Mucosa of descending colon (tissue), 3 donors: ENCODE results near the gene TCP11L2. TPM values are rescaled to one million over a fixed set of nuclear protein-coding genes. Genes with fewer than 3 reads are reported as not detected.
A peak's percentile ranks its signal among the peaks of the same experiment; 100 is the strongest.

ENCODE experiments used
- ATAC-seq: fragments of 200-7000 bp; cut with Tn5 transposase; one replicate; pipeline ENCODE4 v1.9.1; 2020; ENCODE audit warnings: mild to moderate bottlenecking, moderate library complexity
- DNase-seq, 3 donors: peaks; one replicate each; pipeline ENCODE4 v3.0.0-alpha.2; 2020
- H3K36me3 ChIP-seq: fragments of 200-600 bp; one replicate; pipeline ENCODE4 v1.8.0; 2021; ENCODE audit warnings: low read depth, mild to moderate bottlenecking
- H3K4me1 ChIP-seq: fragments of 200-600 bp; one replicate; pipeline ENCODE4 v1.8.0; 2021; ENCODE audit warnings: low read depth, mild to moderate bottlenecking
- H3K4me3 ChIP-seq: fragments of 200-600 bp; one replicate; pipeline ENCODE4 v1.8.0; 2021; ENCODE audit warnings: mild to moderate bottlenecking
- H3K9me3 ChIP-seq: fragments of 200-600 bp; one replicate; pipeline ENCODE4 v1.8.0; 2021; ENCODE audit warnings: mild to moderate bottlenecking
- intact Hi-C, 2 donors: fragments of 100-400 bp; cut with DNase I in 1 of 2; cut with micrococcal nuclease in 1 of 2; formaldehyde crosslinking; loops; one replicate each; pipeline versions ENCODE4 v1.11.0 to v1.11.1; 2022; cut with DNase I, micrococcal nuclease
- total RNA-seq, 3 donors: library from RNA; stranded (reverse); fragmentation: NEBNext Ultra II Directional in 2 of 3; extraction: Animal tissue kit (Norgen Biotek cat#: 25700) in 2 of 3; gene quantifications; one replicate each; pipeline versions ENCODE4 v1.2.1 to v1.2.4, GENCODE V29; 2021 to 2023
- TF ChIP-seq, protein P1 (sequence below): fragments of 200-600 bp; IDR thresholded peaks from one replicate; pipeline ENCODE4 v1.8.0; 2022; ENCODE audit warnings: antibody characterized with exemption, mild to moderate bottlenecking
- donor health status: DM: no; HTN: no; CAD: no; lungs with moderate emphysema.
- donor health status: DM: no; HTN: no; CAD: no.
- donor health status: DM: no; HTN: yes; CAD: no.

Gene TCP11L2
- total RNA-seq, 3 donors from 2014 or later, result 32.1 to 54.5 (median 44.8) TPM

DNA sequence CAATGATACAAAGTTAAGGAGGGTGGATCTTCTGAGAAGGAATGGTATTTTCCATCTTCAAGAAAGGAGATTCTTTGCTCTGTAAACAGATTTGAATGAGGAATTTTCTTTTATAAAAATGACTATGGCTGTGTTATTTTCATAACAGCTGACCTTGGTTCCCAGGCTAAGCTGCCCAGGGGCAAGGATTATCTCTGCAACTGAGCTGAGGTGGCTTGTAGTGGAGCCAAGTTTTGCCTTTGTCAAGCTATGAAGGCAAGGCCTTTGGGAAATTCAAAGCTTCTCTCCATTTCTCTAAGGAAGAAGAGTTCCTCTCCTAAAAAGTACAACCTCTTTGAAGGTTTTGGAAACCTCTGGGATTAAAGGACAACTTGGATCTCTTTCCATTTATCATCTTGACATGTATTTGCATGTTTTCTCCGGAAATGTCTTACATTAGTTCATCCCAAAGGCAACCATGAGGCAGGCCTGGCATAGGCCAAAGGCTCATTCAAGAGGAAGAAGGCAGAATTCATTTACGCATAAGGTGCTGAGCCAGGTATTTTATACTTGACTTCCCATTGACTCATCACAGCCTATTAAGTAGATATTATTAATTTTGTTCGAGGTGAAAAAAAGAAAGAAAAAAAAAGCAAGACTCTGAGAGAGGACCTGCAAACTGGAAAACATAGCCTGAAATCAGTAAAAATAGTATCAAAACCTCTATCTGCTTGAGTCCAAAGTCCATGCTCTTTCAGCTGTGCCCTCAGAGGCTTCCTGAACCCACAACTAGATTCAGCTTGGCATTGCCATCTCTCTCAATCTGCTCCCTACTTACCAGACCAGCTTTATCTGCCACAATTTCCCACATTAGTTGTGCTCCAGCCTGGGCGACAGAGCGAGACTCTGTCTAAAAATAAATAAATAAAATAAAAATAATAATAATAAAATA is 30.7 kb upstream of the TCP11L2 start:
- ATAC-seq (no peak), DNase-seq (no peak)
- Histone ChIP-seq H3K4me1 (peaks cover 15% of the 10 kb centered on the region), H3K9me3 (no peaks in the 10 kb centered on the region), H3K36me3 (no peaks in the 10 kb centered on the region), H3K4me3 (no peak overlapping the region)
- intact Hi-C loops, result loop anchor here in 1 of 2 donors (10.0 kb wide), 1 partner anchor 47 kb away; no protein-coding TSS in a partner anchor
- TF ChIP-seq, protein P1, sequence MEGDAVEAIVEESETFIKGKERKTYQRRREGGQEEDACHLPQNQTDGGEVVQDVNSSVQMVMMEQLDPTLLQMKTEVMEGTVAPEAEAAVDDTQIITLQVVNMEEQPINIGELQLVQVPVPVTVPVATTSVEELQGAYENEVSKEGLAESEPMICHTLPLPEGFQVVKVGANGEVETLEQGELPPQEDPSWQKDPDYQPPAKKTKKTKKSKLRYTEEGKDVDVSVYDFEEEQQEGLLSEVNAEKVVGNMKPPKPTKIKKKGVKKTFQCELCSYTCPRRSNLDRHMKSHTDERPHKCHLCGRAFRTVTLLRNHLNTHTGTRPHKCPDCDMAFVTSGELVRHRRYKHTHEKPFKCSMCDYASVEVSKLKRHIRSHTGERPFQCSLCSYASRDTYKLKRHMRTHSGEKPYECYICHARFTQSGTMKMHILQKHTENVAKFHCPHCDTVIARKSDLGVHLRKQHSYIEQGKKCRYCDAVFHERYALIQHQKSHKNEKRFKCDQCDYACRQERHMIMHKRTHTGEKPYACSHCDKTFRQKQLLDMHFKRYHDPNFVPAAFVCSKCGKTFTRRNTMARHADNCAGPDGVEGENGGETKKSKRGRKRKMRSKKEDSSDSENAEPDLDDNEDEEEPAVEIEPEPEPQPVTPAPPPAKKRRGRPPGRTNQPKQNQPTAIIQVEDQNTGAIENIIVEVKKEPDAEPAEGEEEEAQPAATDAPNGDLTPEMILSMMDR, result no peak

DNA sequence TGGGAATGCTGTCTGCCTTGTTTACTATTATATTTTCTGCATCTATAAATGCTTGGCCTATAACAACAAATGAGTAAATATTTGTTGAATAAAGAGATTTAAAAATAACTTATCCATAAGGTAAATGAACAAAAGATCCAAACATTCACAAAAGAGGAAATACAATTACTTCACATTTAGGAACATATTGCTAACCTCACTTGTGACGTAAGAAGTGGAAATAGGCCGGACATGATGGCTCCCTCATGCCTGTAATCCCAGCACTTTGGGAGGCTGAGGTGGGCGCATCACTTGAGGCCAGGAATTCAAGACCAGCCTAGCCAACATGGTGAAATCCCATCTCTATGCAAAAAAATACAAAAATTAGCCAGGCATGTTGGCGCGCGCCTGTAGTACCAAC is 29.0 kb upstream of the TCP11L2 start:
- H3K4me1 ChIP-seq, result peaks cover 15% of the 10 kb centered on the region
- intact Hi-C loops, result loop anchor here in 1 of 2 donors (10.0 kb wide), 1 partner anchor 49 kb away; no protein-coding TSS in a partner anchor
- no peaks in the 10 kb centered on the region for H3K36me3 ChIP-seq
- no peak overlapping the region for H3K4me3 ChIP-seq
- no peaks in the 10 kb centered on the region for H3K9me3 ChIP-seq
- DNase-seq (no peak), ATAC-seq (no peak)
- TF ChIP-seq, protein P1, result no peak

DNA sequence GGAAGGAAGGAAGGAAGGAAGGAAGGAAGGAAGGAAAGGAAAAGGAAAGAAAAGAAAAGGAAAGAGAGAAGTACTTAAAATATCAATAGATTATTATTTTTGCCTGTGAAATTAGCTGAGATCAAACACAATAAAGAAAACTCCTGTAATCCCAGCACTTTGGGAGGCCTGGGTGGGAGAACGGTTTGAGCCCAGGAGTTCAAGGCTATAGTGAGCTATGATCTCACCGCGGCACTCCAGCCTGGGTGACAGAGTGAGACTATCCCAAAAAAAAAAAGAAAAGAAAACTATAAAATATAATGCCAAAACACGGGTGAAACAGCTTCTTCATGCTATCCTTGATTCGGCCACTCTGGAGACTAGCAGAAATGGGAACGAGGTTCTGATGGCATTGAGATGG is 28.5 kb upstream of the TCP11L2 start:
- intact Hi-C loops, result loop anchor here in 1 of 2 donors (10.0 kb wide), 1 partner anchor 49 kb away; no protein-coding TSS in a partner anchor
- Histone ChIP-seq H3K9me3 (no peaks in the 10 kb centered on the region), H3K4me1 (peaks cover 15% of the 10 kb centered on the region), H3K36me3 (no peaks in the 10 kb centered on the region), H3K4me3 (no peak overlapping the region)
- TF ChIP-seq, protein P1, result no peak
- no peak for DNase-seq
- ATAC-seq, result no peak

DNA sequence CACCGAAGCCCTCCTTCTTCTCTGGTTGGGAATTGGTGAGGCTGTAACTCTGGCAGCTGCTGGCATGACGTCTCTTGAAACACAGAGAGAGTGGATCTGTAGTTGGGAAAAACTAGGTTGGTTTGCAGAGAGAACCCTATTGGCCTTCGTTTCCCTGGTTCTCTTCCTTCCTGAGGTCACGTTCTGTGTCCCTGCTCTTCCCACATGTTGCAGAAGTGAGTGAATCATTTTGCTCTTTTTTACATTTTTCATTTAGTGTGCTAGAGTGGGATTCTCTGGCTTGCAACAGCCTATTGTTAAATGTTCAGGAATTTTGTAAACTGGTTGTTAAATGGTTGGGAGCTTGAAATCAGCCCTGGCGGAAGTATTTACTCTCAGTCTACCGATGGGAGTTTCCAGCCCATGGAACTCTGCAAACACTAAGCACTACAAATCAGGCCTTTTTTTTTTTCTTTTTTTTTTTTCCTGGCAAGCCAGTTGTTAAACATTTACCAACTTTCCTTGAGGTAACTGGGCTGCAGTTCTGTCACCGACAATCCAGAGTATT is 27.9 kb upstream of the TCP11L2 start:
- peak in 1 of 3 donors; percentile 49 for DNase-seq
- peak; percentile 92 for ATAC-seq
- intact Hi-C loops, result loop anchor here in 1 of 2 donors (10.0 kb wide), 1 partner anchor 50 kb away; no protein-coding TSS in a partner anchor
- Histone ChIP-seq H3K36me3 (no peaks in the 10 kb centered on the region), H3K4me1 (peaks cover 15% of the 10 kb centered on the region), H3K4me3 (no peak overlapping the region), H3K9me3 (no peaks in the 10 kb centered on the region)
- TF ChIP-seq, protein P1, result no peak

DNA sequence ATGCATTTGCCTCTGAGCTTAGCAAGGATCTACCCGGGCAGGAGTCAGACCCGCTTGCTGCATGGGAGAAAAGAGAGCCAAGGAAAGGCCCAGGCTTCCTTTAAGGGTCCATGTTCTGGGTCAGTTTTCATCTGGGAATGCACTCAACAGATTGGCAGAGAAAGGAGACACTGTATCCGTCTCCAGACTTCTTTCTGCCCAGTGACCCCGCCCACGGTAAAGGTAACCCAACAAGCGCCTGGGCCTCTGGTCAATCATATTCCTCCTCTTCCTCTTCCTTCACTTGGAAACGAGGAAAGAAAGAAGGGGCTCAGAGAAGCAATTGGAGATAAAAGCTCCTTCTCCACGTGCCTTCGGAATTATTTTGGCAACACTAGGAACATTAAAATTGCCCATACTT is 27.1 kb upstream of the TCP11L2 start:
- peaks cover 15% of the 10 kb centered on the region for H3K4me1 ChIP-seq
- intact Hi-C loops, result loop anchor here in 1 of 2 donors (10.0 kb wide), 1 partner anchor 51 kb away; no protein-coding TSS in a partner anchor

More for the DNA sequence above, 27.1 kb upstream of the TCP11L2 start:
- H3K4me3 ChIP-seq, result no peak overlapping the region
- DNase-seq (peak; percentile 53 to 67 (median 58)), ATAC-seq (peak; percentile 70)
- H3K36me3 ChIP-seq, result no peaks in the 10 kb centered on the region
- H3K9me3 ChIP-seq, result no peaks in the 10 kb centered on the region
- TF ChIP-seq, protein P1, result no peak
